Stimulated activated CD8-positive, alpha-beta memory T cell treated with anti-CD3 and anti-CD28 coated beads, Interleukin-15, amount 100 ng/mL, for 24 hours (primary cell): ENCODE data around the gene C3orf38.
"Not testable (repeated sequence)": the region's sequence is repeated elsewhere in the genome, so short reads cannot be mapped to it uniquely, and the experiment has no call there.

Experiments used
- DNase-seq: peaks from one replicate; pipeline ENCODE4 v3.0.0-alpha.2; 2020; ENCODE audit warnings: low read depth

C3orf38 gene

DNA sequence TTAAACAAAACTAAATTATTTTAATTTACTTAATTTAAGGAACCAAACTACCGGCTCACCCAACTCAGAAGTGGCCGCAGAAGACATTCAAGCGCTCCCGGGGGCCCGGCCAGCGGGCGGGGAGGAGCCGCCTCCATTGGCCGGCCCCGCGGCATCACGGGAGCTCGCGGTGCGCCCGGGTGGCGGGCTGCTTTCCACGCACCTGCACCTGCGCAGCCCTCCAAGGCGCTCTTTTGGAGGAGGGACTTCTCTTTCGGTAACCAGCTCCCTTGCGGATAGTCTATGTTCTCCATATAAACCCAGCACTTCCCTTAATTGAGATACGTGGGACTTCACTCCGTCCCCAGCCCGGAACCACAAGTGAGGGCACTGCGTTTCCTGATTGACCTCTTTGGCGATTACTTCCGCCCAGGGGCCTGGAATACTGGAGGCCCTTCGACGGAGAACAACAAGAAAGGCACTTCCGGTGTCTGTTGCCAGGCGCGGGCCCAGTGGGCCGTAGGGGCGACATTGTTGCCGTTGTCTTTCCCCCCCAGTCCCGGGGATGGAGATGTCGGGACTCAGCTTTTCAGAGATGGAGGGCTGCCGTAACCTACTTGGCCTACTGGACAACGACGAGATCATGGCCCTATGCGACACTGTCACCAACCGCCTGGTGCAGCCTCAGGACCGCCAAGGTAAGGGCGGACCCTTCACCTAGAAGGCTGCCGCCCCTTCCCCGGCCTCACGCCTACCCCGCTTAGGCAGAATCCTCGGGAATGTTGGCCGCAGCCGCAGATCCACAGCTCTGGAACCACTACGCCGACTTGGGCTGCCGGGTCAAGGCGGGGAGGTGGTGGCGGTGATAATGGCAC, at the start of gene C3orf38:
Gene C3orf38, plus strand, starts transcription at position 451 of the 854 bp plus-strand sequence. Its CDS starts 94 bp downstream, at position 545.
- DNase-seq: peak; percentile 59

DNA sequence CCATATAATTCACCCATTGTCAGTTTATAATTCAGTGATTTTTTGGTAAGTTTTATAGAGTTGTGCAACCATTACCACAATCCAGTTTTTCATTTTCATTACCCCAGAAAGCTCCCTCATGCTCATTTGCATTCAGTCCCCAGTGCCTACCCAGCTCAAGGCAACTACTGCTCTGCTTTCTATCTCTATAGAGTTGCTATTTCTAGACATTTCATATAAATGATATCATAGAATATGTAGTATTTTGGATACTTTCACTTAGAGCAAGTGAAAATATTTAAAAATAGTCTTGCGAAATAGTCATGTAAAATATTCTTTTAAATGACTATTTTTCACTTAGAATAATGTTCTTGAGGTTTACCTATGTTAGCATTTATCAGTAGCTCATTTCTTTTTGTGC, 48.6 kb upstream of the C3orf38 start:
- no peak for DNase-seq

- DNase-seq: no peak
Observed at GRCh38 chr3:88105325-88105724, 44.4 kb upstream of the C3orf38 start.

DNA sequence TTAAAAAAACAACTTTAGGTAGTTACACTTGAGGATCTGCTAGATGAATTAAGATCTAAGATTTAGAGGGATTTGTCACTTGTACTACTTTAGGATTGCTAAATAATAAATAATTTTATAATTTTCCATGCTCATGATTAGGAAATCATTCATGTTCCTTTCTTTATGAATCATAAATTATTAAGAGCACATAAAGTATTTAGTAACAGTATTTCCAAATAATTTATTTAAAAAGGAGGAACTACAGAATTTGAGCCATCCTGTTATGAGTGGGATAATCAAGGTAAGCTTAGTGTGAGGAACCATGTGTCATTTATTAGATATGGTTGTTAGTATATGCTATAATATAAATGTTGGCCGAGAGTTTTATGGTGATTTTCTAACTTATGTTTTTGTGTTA, 37.5 kb upstream of the C3orf38 start:
- DNase-seq: no peak

- DNase-seq: no peak
Observed at GRCh38 chr3:88113311-88114162, 36.2 kb upstream of the C3orf38 start.

DNA sequence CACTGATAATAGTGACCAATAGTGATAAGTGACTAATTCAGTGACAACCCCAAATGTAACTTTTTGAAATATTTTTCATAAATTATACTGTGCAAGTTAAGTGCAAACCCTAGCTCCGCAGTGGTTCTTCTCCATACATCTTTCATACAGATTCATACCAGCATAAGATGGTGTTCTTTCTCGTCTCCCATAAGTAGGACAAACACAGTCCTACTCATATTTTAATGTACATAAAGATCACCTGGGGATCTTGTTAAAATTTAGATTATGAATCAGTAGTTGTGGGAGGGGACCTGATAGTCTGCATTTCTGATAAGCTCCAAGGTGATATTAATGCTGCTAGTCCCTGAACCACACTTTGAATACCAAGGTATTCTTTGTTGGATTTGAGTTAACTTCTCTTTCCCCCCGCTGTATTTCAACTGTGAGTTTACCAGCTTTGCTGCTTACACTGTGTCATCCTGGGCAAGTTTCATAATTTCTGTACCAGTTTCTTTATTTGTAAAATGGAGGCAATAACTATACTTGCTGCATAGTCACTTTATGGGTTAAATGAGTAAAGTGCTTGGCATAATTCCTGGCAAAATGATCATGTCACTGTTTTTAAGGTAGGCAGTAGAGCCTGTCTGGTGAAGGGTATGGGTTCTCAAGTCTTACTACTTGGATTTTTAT, 34.7 kb upstream of the C3orf38 start:
- no peak for DNase-seq

DNA sequence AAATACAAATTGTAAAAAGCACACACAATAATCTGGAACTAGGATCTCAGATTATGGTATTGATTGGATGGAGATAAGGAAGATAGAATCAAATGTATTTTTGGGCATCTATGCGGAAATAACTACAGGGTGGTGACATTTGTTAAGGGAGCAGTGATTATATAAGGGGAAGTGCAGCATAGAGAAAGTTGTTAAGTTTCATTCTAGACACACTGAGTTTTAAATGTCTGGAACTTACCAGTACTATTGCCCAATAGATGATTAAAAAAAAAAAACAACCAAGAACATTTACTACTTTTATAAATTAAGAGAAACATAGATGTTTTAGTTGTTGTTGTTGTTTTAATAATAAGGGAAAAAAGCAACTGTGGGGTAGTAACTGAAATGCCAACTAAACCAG, 32.1 kb upstream of the C3orf38 start:
- DNase-seq: no peak

GRCh38 chr3:88118603-88119002, 31.2 kb upstream of the C3orf38 start:
- not testable (repeated sequence) for DNase-seq

GRCh38 chr3:88123526-88123925, 26.2 kb upstream of the C3orf38 start:
- no peak for DNase-seq

GRCh38 chr3:88131695-88132094, 18.1 kb upstream of the C3orf38 start:
- no peak for DNase-seq

GRCh38 chr3:88132894-88133293, 16.9 kb upstream of the C3orf38 start:
- no peak for DNase-seq

DNA sequence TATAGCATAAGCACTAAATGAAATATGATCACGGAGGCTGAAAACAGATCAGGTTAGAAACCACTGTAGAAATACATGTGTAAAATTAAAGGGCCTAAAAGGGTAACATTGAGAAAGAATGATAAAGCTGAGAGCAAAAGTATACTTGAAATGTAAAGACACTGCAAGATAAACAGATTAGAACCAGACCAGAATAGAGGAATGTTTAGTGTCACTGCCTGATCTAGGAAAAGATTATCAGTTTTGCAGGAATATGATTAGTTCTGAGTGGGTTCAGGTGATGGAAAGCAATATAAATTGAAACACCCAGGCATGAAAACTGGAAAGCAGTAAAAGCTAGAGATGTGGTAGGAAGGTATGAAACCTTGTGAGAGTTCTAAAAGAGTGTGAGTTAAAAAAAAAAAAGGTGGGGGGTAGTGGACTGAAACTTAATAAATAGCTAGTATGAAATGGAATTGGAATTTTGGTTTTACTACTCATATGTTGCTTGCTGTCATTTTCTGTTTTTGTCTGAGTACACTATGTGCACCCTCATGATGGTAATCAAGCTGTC, 16.0 kb upstream of the C3orf38 start:
- no peak for DNase-seq

GRCh38 chr3:88137836-88138235, 11.9 kb upstream of the C3orf38 start:
- no peak for DNase-seq

GRCh38 chr3:88141458-88142083, 8.2 kb upstream of the C3orf38 start:
- no peak for DNase-seq

DNA sequence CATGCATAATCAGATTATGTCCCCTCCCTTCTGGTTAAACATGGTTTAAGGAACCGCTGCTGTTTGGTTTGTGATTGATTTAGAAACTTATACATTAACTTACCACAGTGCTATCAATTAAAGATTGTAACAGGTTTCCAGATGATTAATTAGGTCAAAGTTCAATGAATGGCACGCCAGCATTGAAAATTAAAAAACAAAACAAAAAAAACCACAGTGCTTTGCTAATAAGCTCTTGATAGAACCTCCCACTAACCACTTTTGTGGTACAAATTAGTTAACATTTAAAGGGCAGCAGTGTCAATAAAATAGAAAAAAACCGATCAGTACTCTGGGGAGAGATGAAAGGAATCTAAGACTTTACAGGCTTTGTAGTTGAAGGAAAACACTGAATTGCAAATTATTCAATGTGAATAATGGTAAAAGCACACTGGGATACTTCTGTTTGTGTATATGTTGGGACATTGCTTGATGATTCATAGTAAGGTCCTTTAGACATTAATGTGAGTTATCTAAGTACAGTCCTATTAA, 7.6 kb upstream of the C3orf38 start:
- no peak for DNase-seq

- no peak for DNase-seq
Observed at GRCh38 chr3:88147261-88147660, 2.5 kb upstream of the C3orf38 start.

DNA sequence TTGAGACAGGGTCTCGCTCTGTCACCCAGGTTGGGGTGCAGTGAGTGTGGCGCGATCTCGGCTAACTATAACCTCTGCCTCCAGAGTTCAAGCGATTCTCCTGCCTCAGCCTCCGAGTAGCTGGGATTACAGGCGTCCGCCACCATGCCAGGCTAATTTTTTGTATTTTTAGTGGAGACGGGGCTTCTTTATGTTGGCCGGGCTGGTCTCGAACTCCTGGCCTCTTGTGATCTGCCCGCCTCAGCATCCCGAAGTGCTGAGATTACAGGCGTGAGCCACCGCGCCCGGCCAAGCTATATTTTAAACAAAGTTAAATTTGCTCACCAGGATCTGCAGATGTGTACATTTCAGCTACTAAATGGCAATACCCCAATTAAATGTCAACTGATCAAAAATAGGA, 1.1 kb upstream of the C3orf38 start:
- no peak for DNase-seq

DNA sequence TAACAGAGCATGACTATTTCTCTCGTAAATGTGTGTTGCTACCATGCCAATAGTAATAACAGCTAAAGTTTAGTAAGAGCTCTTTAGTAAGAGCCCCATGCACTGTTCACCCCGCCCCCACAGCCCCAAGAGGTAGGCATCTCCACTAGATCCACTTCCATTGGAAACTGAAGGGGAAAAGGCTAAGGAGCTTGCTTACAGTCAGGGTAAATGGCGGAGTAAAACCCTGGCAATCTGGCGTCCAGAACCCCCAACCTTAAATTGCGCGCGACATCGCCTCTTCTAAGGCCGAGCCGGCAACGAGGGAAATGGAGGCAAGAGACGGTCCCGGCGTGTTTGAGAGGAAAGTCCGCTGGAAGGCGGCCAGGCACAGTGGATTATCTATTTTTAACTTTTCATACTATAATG, 654 bp upstream of the C3orf38 start:
- no peak for DNase-seq

GRCh38 chr3:88150371-88150770, 612 bp downstream of the C3orf38 start:
- DNase-seq: no peak

DNA sequence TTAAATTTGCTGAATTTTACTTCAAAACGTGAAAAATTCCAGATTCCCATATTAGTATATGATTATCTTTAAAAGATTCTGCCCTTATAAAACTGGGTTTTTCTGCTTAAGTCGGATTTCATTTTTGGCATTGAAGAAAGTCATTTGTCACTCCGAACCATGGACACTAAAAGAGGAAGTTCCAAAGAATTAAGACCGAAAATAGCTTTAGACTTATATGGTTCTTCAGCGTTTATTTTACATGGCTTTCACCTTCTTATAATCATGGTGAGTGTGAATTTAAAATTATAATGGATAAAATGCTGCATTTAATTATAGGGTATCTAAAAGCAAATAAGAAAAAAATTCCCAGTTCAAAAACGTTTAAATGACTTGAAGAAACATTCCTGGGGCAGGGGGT, 1.0 kb downstream of the C3orf38 start:
- no peak for DNase-seq

- no peak for DNase-seq
Observed at GRCh38 chr3:88151358-88151757, 1.6 kb downstream of the C3orf38 start.

DNA sequence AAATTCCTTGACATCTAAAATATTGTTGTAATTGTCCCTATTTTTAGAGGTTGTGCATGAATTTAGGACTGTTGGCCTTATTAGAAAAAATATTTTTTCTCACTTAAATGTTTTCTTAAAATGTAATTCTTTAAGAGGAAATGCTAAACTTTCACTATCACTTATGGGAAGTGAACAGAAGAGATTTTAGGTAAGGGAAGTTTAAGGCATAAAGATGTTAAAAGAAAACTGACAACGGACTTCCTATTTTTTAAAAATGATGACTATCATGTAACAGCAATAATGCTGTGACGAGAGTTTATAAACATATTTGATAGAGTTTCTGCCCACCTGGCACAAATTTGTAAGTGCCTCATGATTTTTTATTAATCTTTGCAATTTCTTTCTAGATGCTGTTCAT, 3.1 kb downstream of the C3orf38 start:
- DNase-seq: no peak
